ENCODE measurements around the gene CRYBA2.

CRYBA2 gene

GRCh38 chr2:218999881-219000568, 6.8 kb upstream of the CRYBA2 start:
- no peak overlapping the region for H3K4me3 ChIP-seq (ENCODE audit: low read depth, low read length)

GRCh38 chr2:218999021-218999880, 6.0 kb upstream of the CRYBA2 start:
- no peak overlapping the region for H3K4me3 ChIP-seq (ENCODE audit: low read depth, low read length)

DNA sequence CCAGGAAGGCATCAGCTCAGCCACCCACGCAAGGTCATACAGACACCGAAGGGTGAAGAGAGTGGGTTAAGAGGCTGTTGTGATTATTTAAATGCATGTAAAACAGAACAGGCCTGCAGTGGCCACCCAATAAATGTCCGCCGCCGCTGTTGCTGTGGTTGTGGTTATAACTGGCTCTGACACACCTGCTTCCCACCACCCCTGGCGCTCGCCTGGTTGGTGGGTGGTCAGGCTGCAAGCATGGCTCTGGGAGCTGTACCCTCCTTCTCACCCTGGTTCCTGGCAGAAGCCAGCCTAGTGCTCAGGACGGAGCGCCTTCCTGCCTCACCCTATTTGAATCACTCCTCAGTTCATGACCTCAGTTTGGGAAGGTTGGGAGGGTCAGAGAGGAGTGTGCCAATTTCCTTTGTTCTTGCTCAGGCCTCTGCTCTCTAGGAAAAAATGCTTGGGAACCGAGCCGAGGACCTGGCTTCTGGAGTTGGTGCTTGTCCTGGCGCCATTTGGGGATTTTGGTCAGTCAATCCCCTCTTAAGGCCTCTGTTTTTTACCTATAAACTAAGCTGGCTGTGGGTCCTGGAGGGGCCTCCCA, 5.3 kb upstream of the CRYBA2 start:
- H3K4me3 ChIP-seq (ENCODE audit: low read depth, low read length), result no peak overlapping the region

DNA sequence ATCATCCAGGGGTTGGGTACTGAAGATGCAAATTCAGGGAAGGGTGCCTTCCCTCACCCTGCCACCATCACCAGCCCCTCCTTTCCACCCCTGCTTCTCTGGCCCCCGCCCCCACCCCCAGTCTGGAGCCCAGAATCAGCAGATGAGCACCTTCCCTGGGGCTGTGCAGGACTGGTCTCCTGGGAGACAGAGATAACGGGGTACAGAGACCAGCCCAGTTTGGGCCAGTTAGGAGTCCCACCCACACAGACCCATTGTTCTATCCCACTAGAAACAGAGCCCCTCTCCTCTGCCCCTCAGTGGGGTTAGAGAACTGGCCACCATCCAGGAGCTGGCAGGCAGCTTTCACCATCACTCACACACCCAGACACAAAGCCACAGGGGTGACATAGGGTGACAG, 4.5 kb upstream of the CRYBA2 start:
- no peak overlapping the region for H3K4me3 ChIP-seq (ENCODE audit: low read depth, low read length)

DNA sequence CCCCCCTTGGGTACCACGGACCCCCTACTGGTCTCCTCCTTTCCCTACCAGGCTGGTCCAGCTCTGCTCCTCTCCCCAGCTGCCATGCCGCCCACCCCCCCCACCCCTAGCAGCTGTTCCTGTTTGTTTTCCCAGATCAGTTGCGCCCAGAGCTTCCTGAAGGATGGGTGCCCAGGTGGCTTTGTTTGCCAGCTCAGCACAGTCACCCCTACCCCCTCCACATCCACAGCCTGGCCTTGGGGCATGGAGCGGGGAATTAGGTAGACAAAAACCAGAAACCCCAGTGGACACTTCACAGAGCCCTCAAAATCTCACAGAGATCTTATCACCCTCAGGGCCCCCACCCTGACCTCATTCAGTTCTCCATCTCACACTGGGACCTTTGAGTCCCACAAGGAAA, 3.7 kb upstream of the CRYBA2 start:
- no peak overlapping the region for H3K4me3 ChIP-seq (ENCODE audit: low read depth, low read length)

DNA sequence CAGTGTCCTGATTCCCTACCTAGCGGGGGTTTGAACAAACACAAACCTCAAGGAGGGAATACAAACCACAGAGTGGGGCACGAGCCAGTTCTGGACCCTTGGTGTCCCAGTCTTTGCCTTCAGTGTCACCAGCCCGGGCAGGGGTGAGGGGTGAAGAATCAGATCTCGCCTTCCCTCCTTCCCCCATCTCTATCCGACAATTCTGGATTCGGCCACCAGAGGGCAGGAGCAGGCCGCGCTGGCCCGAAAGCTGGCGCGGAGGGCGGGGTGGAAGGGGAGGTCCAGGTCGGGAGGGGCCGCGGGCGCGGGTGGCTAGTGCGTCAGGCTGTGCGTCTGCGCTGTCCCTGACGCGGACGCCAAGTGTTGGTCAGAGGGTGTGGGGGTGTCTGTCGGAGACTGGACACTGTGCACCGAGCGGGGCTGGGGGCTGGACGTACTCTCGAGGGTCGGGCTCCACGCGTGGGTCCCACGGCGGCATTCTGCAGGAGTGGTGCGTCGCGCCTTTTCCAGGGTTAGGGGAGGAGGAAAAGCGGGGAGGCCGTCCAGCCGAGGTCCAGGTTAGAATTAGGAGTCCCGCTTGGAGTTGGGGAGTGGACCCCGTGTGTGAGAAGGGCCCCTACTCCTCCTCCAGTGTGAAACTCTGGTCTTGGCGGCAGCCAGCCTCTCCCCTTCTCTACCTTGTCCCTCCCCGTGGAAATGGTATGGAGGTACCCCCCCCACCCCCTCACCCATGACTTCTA, 2.9 kb upstream of the CRYBA2 start:
- H3K4me3 ChIP-seq (ENCODE audit: low read depth, low read length), result no peak overlapping the region

DNA sequence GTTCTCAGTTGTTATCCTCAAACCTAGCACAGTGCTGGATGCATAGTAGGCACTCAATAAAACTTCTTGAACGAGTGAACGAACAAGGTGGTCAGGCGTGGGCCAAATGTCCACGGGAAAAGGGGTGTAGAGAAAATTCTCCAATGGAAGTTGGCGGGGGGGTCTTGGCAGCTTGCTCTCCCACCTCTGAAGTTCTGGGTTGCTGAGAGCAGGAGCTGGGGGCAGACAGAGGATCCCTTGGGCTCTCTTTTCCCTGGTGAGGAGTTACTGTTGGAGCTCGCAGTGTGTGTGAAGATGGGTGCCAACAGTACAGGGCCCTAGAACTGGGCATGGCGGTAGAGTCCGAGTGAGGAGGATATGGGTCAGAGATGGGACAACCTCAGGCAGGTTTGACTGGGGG, 2.3 kb upstream of the CRYBA2 start:
- no peak overlapping the region for H3K4me3 ChIP-seq (ENCODE audit: low read depth, low read length)

GRCh38 chr2:218992703-218993344, 398 bp downstream of the CRYBA2 start:
- no peak overlapping the region for H3K4me3 ChIP-seq (ENCODE audit: low read depth, low read length)

GRCh38 chr2:218992196-218992595, 1.0 kb downstream of the CRYBA2 start:
- H3K4me3 ChIP-seq (ENCODE audit: low read depth, low read length), result no peak overlapping the region

DNA sequence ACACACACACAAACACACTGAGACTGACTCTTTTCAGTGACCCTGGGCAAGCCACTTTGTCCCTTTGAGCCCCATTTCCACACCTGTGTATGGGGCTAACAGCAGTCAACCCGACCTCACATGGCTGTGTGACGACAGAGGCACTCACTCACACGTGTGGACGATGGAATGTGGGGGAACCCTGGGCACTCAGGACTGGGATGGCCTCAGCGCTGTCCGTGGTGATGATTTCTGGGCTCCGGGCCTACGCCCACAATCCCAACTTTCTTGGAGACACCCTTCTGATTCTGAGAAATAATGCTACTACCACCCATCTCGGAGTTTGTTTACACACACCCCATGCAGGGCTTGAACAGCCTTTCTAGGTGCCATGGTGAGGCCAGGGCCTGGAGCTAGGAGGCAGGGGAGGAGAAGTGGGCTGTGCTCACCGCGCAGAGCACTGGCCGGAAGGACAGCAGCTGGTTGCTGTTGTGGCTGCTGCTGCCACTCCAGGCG, 1.5 kb downstream of the CRYBA2 start:
- no peak overlapping the region for H3K4me3 ChIP-seq (ENCODE audit: low read depth, low read length)

- H3K4me3 ChIP-seq (ENCODE audit: low read depth, low read length), result no peak overlapping the region
These were observed 2.6 kb downstream of the CRYBA2 start for GRCh38 chr2:218990612-218991011.

DNA sequence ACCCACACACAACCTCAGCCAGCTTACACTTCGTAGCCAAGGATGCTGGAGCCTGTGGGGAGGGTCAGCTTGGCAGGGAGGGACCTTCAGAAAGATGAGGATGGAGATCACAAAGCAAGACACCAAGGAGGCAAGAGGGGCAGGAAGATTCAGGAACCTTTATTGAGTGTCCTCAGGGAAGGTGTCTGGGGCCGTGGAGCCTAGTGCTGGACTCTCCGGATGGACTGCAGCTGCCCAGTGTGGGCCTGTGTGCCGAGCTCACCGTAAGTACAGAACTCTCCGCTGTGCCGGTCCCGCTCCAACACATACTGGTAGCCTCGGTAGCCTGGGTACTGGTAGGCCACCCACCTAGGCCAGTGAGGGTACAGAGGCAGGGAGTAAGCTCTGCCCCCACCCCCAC, 3.2 kb downstream of the CRYBA2 start:
- no peak overlapping the region for H3K4me3 ChIP-seq (ENCODE audit: low read depth, low read length)

DNA sequence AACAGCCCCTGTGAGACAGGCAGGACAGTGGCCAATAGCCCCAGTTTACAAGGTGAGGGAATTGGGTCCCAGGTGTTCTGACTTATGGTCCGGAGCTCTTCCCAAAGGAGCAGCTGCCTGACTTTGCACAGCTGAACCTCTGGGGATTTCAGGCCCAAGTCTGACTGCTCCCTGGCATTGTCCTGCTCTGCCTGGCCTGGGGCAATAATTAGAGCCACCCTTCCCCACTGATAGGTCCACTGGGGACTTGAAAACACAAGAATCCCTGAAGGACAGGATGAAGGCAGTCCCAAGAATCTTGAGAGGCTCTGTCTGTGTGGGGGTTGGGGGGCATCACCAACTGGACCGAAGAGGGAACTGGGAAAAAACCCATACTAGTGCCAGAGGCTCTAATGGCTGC, 4.6 kb downstream of the CRYBA2 start:
- no peak overlapping the region for H3K4me3 ChIP-seq (ENCODE audit: low read depth, low read length)

GRCh38 chr2:218988164-218988563, 5.1 kb downstream of the CRYBA2 start:
- H3K4me3 ChIP-seq (ENCODE audit: low read depth, low read length), result no peak overlapping the region

DNA sequence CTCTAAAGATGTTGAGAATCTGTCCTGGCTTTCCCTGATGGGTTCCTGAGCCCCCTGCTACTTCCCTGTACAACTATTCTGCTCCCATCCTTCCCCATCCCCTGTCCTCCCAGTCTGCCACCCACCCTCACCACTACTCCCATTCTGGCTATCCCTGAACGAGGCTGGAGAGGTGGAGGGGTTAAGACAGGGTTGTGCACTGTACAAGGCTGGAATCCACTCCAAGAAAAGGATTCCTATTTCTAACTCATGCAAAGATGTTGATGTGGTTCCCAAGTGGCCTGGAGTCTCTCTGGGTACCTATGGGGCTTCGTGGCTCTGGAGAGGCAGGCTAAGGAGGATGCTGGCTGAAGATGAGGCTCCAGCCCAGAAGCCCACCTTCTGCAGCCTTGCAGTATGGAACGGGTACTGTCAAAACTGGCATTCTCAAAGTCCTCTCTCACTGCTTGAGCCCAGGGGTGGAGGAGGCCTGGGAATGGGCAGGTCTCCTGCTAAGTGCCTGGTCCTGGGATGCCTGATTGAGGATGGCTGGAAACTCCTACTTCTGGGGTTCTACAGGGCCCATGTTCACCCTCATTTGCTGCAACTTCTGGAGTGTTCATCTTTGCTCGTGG, 7.0 kb downstream of the CRYBA2 start:
- H3K4me3 ChIP-seq (ENCODE audit: low read depth, low read length), result no peak overlapping the region

GRCh38 chr2:218985325-218986091, 7.7 kb downstream of the CRYBA2 start:
- H3K4me3 ChIP-seq (ENCODE audit: low read depth, low read length), result no peak overlapping the region

- H3K4me3 ChIP-seq (ENCODE audit: low read depth, low read length), result no peak within 1 kb of the TSS
These were observed 8.2 kb downstream of the CRYBA2 start, which contains the start of gene FEV for GRCh38 chr2:218985021-218985324. Gene FEV, minus strand, starts transcription at chr2:218985184. Its CDS starts 109 bp downstream, at chr2:218985075.

GRCh38 chr2:218984239-218985020, 8.8 kb downstream of the CRYBA2 start:
- H3K4me3 ChIP-seq (ENCODE audit: low read depth, low read length), result no peak overlapping the region

- no peak overlapping the region for H3K4me3 ChIP-seq (ENCODE audit: low read depth, low read length)
These were observed 9.3 kb downstream of the CRYBA2 start for GRCh38 chr2:218983934-218984238.

Measured in iPS-11a (cell line).